GM19193 (cell line): Measurements from ENCODE around the gene UST.

Source experiments
- POLR2A ChIP-seq: IDR thresholded peaks from 4 replicates; pipeline ENCODE4 v1.6.1; 2011; ENCODE audit not compliant: insufficient read depth, insufficient read length; ENCODE audit errors: extremely low read depth

Gene UST

DNA sequence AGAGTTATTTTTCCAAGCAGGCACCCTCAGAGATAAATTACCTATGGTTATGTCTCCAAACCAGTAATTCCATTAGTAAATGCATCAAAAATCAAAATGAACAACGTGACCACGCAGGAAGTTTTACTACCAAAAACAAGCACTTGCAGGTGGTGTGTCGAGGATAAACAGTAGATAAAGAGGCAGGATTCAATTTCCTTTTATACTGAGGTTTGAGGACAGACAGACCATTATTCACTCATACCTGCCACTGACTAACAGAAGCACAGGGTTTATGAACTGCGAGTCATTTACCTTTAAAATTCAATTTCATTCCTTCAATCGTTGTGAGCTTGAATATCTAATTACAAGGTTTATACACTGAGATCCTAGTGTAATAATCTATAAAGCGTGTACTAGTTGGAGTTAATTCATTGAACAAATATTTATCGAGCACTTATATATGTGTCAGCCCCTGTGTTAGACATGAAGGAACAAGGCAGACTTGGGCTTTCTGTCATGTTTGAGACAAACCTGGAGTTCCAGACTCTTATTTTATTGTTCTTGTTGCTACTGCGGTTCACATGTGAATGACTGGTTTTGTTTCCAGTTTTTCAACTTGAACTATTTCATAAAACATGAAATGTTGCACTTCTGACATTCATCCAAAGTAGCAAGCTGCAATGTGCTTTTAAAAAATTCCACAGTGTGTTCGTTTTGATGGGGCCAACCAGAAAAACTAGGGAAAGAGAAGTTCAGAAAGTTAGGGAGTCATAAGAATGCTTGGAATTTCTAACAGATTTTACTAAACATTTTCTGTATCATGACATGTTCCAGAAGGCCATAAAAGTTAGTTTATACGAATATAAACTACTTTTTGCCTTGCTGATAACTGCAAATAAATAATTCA, 205.6 kb downstream of the UST start:
- TF ChIP-seq POLR2A = no peak

DNA sequence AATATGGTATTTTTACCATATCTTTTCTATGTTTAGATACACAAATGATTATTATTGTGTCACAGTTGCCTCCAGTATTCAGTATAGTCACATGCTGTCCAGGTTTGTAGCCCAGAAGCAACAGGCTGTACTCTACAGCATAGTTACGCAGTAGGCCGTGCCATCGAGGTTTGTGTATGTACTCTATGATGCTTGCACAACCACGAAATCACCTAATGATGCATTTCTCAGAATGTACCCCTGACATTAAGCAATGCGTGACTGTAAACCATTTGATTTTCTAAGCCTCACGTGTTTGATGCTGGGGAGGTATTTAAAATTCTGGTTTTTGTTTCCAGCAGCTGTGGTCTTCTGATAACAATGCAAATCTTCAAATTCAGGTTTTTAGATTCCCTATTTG, 207.6 kb downstream of the UST start:
- TF ChIP-seq POLR2A = no peak

DNA sequence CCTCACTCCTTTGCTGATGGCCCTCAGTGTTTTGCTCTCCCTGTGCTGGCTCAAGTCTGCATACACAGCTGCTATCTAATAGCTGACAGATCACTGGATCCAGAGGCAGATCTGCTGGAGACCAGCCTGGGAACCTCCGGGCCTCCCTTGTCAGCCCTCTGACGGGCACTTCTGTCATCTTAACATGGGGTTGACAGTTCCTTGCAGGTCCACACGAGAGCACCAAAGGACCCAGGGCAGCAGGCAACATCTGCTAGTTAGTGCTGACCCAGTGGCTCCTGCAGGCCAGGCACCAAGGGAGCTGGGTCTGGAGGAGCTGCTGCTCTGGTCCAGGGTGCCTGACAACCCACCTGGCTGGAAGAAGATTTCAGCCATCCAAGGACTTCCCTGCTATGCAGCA, 208.1 kb downstream of the UST start:
- no peak for TF ChIP-seq POLR2A

DNA sequence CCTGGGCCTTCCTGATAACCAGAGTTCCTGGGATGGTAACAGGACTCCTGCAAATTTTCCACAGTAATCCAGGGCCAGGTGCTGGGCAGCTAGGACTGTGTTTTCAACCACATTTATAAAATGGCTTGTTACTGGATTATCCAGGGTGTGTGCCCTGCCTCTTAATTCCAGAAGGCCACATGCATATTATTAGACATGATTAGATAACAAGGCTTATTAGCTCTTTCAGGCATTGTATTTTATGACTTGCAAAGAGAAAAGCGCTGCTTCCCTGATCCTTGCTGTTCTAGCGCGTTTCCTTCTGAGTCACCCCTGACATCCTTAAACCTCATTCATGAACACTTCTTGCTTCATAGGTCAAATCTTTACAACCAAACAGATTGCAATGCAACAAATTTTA, 208.6 kb downstream of the UST start:
- TF ChIP-seq POLR2A = no peak

DNA sequence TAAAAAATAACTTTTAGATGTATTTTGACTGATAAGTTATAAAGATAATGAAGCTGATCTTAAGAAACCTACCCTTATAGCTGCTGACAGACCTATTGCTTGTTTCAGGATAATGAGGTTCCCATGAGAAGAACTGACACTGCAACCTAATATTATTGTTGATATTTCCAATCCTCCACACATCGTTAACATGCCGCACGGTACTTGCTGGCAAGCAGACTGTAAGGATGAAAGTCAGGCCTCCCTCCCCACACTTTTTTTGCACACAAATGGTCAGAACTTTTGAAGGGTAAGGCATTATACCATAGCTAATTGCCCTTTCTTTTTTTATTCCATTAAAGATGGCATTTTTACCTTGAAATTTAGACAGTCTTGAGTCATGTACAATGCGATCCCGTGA, 210.9 kb downstream of the UST start:
- TF ChIP-seq POLR2A = no peak

DNA sequence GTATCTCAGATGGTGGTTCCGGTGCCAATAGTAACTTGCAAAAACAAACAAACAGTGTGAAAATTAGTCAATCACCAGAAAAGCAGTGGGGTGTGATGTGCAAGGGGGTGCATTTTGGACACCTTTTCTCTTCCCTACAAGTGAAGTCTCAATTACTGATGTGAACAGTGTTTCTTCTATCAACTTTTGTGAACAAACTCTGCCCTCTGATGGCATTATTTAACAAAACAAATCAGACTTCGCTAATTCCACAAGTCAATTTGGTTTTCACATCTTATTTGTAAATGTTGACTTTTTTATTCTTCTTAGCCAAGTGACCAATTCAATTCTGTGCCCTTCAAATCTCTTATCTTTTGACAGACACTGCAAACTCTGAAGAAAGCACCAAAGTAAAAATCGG, 212.2 kb downstream of the UST start:
- no peak for TF ChIP-seq POLR2A

DNA sequence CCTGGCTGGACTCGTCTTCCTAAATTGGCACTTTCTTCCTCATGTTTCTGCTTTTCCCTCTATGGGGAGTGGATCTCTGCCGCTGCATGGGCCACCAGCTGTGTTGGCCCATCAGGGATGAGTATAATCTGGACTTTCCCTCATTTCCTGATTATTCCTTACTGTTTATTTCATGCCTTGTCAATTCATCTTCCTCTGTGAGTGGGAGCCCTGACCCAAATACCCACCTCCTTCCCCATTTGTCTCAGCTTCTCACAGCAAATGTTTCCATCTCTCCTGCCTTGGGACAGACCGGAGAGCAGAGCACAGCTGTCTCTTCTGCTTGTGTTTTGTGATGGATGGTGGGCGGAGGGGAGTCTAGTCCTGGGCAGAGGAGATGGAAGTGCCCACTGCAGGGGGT, 212.7 kb downstream of the UST start:
- no peak for TF ChIP-seq POLR2A

DNA sequence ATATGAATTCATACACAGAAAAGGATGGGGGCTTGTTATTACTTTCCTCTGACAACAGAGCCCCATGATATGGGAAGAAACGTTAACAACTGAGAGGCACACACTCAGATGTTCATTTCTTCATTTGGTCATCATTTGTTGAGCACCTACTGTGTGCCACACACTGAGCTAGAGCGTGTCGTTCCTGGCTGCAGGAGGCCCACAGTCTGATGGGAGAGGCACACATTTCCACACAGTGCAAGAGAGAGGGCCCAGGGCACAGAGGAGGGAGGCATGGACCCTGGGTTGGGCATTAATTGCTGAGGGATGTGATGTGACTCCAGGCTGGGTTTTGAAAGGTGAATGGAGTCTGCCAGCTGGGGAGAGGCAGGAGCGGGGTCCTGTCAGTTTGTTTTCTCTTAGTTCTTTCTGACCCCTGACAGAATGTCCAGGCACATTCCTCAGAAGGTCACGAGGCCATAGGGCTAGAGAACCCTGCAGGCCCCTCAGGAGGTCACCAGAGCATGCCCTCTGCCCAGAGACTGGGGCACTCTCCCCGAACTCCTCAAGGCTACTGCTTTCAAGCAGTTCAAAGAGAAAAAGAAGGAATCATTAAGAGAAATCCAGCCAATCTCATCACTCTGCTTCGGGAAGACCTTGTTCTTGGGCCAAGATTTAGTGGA, 216.2 kb downstream of the UST start:
- no peak for TF ChIP-seq POLR2A

DNA sequence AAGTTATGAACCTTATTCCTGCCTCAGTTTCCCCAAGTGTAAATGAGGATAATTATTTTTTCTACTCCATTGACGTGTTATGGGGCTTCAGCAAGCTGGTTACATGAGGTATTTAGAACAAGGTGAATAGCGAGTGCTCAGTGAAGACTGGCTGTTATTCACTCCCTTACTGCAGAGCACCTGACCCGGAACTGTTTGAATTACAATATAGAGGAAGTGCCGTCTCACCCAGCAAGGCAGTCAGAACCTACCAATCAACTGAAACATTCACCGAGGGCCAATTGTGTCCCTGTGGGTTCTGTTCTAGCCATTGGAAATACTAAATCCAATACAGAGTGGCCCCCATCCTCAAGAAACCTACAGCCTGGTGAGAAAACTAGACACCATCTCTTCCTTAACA, 216.9 kb downstream of the UST start:
- no peak for TF ChIP-seq POLR2A

DNA sequence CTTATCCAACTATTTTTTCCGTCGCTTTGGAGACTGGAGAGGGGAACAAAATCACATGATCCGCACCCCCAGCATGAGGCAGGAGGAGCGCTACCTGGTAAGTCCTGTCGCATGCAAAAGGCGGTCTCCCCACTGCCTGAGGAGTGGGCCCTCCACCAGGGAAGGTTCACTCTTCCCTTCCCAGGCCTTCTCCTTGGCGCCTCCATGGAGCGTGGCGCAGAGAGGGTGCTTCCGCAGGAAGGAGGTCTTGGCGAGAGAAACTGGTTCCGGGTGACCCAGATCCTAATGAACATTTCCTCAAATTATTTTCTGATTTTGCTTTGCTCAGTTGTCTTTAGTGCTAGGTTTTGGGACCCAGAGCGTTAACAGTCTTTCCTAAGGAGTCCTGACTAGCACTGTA, 217.6 kb downstream of the UST start:
- no peak for TF ChIP-seq POLR2A

DNA sequence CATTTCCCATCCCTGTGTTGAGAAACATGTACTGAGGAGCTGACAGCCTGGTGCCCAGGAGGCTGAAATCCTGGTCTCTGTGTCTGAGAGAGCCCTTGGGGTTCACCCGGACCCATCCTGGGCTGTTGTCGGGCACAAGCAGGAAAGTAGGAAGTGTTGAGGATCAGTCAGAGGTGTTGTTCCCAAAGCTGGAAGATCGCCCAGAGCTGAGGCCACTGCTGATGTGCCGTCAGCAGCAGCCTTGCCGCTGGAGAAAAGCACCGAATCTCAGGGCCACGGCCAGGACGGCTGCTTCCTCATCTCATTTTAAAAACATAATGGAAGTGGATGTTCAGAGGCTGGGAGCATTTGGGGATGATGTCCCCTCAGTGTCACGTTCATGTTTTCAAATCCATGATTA, 218.5 kb downstream of the UST start:
- TF ChIP-seq POLR2A = no peak

DNA sequence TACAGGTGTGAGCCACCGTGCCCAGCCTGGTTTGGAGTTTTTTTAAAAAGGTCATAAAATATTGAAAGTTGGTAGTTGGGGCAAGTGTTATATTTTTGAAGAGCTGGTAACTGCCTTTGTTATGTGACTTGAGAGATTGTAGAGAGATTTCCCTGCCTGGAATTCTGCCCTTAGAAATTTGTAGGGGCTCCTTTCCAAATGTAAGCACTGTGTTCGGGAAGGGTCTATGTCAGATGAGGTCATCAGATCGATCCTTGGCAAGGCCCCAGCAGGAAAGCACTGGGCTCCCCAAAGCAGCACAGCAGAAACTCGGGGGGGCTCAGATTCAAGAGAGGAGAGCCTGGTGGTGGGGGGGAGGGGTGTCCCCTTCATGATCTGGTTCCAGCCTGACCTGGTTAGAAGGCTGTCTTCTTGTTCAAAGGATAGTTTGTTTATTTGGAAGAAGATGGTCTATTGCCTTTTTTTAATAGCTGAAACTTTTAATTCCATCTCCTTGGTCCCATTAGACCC, 220.2 kb downstream of the UST start:
- no peak for TF ChIP-seq POLR2A

DNA sequence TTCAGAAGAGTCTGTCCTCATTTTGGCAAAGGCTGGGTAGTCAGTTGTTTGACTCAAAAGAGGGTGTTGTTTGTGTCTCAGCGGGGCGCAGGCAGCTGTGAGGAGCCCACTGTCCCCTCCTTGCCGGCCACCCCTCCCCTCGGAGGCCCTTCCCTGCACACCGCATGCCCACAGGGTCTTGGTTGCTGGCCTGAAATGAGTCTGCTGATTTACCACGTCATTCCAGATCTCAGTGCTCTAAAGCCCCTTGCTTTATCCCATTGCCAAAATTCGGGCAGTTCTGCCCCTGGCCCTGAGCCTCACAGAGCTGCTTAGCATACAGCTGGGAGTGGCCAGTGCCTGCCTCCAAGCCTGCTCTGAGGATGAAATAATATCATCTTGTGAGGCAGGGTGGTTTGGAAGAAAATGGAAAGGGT, 220.7 kb downstream of the UST start:
- TF ChIP-seq POLR2A = no peak

DNA sequence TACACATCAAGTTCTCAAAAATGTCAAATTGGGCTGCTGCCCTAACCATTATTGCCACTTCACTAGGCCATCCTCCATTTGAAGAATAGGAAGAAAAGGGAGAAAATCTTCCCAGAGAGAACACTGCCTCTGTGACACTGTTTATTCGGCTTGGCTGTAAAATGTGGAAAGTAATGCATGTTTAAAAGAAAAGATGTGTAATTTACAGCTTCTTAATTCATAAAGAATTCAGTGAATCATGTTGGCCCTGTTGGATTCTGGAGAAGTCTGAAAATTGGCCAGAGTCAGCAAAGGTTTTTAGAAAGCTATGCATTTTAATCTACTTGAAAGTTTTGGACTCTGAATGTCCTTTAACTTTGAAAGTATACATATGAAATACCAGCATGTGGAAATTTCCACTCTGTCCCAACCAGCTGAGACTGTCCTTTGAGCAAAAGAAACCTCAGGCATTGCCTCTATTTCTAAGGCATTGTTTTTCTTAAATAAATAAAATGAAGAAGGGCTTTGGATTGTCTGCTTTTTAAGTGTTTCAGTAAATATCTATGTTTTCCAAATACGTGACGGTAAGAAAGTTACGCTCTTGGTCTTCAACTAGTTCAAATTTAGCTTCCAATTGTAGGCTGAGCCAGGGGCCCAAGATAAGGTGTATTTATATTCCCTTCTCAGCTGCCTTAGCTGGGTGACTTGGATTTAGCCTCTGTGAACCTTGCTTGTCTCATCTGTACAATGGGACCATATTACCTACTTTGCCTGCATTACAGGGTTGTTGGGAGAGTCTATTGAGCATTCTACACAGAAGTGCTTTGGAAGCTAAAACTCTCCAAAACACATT, 222.2 kb downstream of the UST start:
- no peak for TF ChIP-seq POLR2A

DNA sequence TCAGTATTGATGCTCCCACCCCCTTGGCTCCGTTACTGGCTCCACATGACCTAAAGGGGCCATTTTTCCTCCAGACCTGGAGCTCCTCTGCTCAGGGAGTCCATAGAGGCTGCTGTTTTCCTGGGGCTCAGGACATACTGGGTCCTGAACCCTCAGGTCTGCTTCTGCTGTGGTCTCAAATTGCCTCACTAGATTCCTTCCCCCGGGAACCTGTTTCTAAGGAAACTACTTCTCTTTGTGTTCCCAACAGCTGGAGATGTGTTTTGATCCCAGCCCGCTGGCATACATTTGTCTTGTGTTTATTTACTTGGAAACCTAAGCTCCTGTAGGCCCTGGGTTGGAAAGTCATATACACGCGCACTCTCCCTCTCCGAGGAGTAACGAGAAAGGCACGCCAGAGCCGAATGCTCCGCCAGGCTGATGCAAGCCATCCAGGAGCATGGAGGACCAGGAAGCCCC, 222.8 kb downstream of the UST start:
- no peak for TF ChIP-seq POLR2A

DNA sequence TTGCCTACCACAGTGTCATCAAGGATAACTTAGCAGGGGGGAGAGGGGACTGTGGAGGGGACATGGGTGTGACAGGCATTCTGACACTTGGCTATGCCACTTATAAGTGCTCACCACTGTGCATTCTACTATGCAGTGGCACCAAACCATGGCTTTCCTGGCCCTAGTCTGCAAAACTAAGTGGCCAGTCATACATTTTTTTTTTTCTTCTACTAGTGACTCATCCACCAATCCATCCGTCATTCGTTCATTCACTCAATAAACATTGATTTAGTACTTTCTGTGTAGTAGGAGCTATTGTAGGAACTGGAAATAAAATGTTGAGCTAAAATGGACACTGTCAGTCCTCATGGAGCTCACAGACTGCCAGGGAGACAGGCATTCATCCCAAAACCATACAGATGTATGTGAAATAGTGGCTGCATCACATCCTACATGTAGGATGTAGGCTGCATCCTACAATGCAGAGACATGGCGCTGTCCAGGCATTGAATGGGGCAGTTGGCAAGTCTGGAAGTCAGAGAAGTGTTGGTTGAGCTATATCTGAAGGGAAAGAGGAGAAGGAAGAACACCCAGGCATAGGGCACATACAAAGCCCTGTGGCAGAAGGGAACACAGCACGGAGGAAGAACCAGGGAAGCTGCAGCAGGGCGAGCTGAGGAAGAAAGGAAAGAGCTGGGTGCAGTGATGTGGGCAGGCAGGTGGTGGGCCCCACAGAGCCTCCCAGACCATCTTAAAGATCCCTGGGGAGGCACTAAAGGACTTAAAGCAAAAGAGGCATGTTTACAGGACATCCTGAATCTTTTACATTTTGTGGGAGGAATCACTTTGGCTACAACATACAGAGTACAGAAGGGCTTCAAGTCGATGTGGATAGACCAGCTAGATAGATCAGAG, 224.4 kb downstream of the UST start:
- TF ChIP-seq POLR2A = no peak
